Panc1 (cell line): ENCODE results near the gene CT45A1.

Source experiments
- POLR2AphosphoS5 ChIP-seq: IDR thresholded peaks from 2 replicates; pipeline ENCODE4 v1.6.1; 2012; ENCODE audit warnings: mild to moderate bottlenecking, low read depth, low read length, moderate library complexity
- TF ChIP-seq, protein P1 (sequence below): fragments of 450-650 bp; IDR thresholded peaks from 2 replicates; pipeline ENCODE4 v1.5.1; 2017; ENCODE audit warnings: mild to moderate bottlenecking
- TF ChIP-seq, protein P2 (sequence below), 2 experiments: IDR thresholded peaks; 2 replicates each; pipeline ENCODE4 v1.6.1; 2011 to 2012; ENCODE audit warnings: low read depth in 2 of 2, control low read depth in 1 of 2, low read length in 1 of 2, mild to moderate bottlenecking in 1 of 2, moderate library complexity in 1 of 2; ENCODE audit not compliant: insufficient read depth in 1 of 2

DNA sequence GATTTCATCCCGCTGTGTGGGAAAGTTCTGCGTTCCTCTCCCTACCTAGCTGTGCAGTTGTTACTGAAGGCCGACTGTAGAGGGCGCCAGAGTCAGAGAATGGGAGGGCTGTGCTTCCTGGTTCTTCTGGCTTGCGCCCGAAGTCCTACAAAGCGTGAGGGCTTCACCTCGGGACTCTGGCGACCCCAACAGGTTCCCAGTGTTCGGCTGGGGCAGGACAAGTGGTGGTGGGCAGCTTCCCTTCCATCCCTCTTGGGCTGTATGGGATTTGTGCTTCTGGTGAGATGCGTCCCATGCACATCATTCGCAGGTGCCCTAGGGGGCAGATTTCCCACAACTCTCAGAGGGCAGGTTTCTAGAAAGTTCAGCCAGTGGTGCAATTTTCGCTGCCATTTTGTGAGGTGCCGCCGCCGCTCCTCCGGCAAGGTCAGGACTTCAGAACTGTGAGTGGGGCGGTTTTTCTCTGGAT lies 27.3 kb downstream of the CT45A1 start:
- TF ChIP-seq, protein P1, sequence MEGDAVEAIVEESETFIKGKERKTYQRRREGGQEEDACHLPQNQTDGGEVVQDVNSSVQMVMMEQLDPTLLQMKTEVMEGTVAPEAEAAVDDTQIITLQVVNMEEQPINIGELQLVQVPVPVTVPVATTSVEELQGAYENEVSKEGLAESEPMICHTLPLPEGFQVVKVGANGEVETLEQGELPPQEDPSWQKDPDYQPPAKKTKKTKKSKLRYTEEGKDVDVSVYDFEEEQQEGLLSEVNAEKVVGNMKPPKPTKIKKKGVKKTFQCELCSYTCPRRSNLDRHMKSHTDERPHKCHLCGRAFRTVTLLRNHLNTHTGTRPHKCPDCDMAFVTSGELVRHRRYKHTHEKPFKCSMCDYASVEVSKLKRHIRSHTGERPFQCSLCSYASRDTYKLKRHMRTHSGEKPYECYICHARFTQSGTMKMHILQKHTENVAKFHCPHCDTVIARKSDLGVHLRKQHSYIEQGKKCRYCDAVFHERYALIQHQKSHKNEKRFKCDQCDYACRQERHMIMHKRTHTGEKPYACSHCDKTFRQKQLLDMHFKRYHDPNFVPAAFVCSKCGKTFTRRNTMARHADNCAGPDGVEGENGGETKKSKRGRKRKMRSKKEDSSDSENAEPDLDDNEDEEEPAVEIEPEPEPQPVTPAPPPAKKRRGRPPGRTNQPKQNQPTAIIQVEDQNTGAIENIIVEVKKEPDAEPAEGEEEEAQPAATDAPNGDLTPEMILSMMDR: peak; percentile 79
- TF ChIP-seq POLR2AphosphoS5: no peak
- TF ChIP-seq, protein P2, sequence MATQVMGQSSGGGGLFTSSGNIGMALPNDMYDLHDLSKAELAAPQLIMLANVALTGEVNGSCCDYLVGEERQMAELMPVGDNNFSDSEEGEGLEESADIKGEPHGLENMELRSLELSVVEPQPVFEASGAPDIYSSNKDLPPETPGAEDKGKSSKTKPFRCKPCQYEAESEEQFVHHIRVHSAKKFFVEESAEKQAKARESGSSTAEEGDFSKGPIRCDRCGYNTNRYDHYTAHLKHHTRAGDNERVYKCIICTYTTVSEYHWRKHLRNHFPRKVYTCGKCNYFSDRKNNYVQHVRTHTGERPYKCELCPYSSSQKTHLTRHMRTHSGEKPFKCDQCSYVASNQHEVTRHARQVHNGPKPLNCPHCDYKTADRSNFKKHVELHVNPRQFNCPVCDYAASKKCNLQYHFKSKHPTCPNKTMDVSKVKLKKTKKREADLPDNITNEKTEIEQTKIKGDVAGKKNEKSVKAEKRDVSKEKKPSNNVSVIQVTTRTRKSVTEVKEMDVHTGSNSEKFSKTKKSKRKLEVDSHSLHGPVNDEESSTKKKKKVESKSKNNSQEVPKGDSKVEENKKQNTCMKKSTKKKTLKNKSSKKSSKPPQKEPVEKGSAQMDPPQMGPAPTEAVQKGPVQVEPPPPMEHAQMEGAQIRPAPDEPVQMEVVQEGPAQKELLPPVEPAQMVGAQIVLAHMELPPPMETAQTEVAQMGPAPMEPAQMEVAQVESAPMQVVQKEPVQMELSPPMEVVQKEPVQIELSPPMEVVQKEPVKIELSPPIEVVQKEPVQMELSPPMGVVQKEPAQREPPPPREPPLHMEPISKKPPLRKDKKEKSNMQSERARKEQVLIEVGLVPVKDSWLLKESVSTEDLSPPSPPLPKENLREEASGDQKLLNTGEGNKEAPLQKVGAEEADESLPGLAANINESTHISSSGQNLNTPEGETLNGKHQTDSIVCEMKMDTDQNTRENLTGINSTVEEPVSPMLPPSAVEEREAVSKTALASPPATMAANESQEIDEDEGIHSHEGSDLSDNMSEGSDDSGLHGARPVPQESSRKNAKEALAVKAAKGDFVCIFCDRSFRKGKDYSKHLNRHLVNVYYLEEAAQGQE (IDR thresholded peaks at IDR 0.05; ENCODE audit: insufficient read depth in 1 of 2, low read depth in 2 of 2, low read length in 1 of 2): no peak
